Stimulated activated CD4-positive, alpha-beta T cell treated with anti-CD3 and anti-CD28 coated beads, Interleukin-1b, Interleukin-23, amount 100 ng/mL, for 1 hour (primary cell): ENCODE data around the gene HLA-DQB2.
"Not testable (repeated sequence)": the region's sequence is repeated elsewhere in the genome, so short reads cannot be mapped to it uniquely, and the experiment has no call there.

Source experiments
- DNase-seq, 2 donors: peaks; one replicate each; pipeline ENCODE4 v3.0.0-alpha.2; 2020; ENCODE audit warnings: low read depth in 2 of 2

HLA-DQB2 gene

DNA sequence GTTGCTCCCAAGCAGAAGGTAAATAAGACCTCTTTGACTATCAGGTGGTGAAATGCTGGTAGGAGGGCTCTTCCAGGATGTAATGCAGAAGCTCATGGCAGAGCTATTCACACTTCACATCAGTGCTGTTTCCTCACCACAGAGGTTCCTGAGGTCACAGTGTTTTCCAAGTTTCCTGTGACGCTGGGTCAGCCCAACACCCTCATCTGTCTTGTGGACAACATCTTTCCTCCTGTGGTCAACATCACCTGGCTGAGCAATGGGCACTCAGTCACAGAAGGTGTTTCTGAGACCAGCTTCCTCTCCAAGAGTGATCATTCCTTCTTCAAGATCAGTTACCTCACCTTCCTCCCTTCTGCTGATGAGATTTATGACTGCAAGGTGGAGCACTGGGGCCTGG is 17.7 kb downstream of the HLA-DQB2 start:
- not testable (repeated sequence) for DNase-seq

DNA sequence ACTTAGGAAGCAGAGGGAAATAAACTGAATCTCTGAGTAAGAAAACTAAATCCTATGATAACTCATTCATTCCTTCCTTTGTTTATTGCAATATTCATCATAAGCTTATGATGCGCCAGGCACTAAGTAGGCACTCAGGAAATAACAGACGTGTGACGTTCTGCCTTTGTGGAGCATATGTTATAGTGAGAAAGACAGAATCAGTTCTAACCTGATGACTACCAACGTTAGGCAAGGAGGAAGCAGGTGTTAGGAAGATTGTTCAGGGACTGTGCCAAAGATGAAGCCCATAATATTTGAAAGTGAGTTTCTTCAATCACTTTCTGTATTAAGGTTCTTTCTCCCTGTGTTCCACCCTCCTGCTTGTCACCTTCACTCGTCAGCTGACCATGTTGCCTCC is 18.6 kb downstream of the HLA-DQB2 start:
- no peak for DNase-seq

DNA sequence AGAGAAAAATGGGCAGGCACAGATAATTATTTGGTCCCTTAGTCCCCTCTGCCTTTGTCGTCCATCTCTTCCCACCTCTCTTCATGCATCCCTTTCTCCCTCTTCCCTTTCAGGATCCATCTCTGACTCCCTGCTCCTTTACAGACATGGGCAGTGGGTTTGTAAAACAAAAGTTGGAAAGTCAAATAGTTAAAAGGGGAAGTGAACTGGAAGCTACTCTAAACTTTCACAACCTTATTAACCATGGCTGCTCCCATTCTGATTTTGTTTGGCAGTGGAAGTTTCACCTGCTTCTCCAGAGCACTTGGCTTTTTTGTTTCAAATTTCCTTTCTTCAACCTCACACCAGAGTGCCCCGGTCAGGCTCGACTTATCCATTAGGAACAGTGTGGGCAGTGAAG is 21.0 kb downstream of the HLA-DQB2 start:
- no peak for DNase-seq

DNA sequence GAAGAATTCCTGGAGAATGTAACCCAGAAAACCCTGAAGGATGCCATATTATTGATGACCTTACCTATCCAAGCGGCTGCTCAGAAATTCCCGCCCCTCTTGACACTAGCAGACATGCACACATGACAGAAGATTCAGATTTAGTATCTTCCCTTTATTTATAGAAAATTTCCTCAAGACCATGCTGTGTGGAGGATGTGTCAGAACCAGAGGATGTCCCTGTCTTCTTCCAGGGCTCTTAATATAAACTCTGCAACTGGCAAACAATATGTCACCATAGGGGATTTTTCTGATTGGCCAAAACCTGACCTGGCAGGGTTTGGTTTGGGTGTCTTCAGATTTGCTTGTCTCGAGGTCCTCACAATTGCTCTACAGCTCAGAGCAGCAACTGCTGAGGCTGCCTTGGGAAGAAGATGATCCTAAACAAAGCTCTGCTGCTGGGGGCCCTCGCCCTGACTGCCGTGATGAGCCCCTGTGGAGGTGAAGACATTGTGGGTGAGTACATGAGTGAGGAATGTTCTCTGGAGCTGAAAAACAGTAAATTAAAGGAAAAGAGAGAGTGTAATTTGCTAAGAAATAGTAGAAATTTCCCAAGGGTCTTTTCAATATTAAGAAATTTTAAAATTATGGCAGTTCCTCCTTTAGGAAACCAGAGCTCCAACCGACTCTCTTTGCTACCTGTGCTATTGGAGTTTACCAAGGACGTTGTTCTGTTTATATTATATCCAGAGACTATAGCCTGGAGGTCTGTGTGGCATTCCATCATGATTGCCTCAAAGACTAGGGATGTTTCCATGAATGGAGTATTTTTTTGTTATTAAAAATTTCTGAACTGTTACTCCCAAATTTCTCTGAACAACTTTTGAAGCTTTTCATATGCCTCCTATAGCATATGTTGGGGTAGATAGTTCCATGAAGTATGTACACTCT is 22.0 kb downstream of the HLA-DQB2 start, which contains the start of gene HLA-DQA2:
Gene HLA-DQA2, plus strand, starts transcription at position 361 of the 930 bp plus-strand sequence. Its CDS starts 53 bp downstream, at position 414.
- DNase-seq: no peak

DNA sequence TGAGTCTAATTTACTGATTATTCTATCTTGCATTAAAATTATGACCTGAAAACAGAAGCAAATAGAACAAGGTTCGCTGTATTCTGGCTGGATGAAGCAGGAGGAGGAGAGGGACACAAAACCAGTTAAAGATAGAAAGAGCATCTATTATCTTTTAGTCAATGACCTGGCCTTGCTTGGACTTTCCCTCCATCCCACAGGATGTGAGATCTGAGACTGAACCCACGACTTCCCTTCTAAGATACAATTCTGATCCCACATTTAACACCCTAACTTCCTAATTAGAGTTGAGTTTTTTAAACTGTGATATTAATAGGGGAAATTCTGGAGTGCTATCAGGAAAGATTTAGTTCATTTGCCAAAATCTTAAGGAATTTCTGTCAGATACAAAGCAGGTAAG is 25.2 kb downstream of the HLA-DQB2 start:
- no peak for DNase-seq

DNA sequence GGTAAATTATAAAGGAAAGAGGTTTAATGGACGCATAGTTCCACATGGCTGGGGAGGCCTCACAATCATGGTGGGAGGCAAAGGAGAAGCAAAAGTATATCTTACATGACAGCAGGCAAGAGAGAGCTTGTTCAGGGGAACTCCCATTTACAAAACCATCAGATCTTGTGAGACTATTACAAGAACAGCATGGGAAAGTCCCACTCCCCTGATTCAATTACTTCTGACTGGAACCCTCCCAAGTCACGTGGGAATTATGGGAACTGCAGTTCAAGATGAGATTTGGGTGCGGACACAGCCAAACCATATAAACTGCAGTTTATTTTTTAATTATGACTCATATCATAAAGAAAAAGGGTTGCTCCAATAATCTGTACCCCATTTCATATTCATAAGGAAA is 44.5 kb downstream of the HLA-DQB2 start:
- DNase-seq: no peak

DNA sequence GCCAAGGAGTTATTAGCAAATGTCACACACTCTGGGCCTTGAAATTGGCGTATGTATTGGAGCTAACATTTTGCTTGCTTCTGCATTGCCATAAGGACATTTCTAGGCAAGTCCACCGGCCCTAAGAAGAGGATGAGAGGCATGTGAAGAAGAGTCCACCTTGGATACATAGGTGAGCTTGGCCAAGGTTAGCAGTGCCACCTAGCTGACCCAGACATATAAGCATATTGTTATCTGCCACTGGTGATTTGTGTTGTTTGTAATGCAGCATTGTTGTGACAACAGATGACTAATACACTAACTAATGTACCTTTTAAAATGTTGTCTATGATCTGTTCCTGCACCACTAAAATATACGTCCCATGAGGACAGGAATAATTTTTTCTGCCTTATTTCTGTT is 46.9 kb downstream of the HLA-DQB2 start:
- DNase-seq: no peak

DNA sequence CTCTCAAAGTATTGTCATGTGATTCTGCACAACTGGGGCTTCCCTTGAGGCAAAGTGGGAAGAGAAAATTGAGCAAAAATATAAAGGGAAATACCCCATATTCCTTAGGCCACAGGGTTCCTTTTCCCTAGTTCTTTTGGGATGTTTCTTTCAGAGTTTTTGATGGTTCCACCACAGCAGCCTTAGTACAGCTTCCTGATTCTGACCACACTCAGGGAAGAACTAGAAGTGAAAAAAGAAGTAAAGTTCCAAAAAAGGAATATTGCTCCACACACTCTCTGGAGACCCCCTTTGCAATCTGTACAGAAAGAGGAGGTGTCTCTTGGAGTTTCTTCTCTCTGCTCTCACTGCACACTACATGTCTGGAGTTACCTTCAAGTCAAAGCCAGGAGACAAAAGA is 50.1 kb downstream of the HLA-DQB2 start:
- no peak for DNase-seq

DNA sequence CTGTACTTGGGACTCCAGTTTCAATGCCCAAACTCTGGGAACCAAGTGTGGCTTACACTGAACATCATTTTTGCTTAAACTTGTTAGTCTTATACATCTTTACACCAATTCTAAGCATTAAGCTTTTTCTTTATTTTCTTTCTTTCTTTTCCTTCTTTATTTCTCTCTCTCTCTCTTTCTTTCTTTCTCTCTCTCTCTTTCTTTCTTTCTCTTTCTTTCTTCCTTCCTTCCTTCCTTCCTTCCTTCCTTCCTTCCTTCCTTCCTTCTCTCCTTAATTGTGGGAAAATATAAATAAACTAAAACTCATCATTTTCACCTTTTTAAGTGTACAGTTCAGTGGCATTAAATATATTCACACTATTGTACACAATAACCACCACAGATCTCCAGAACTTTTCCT is 53.7 kb downstream of the HLA-DQB2 start:
- DNase-seq: no peak
